ENCODE results near the gene HTR1D.

- TF ChIP-seq CTCF (IDR thresholded peaks at IDR 0.05) (no peak), EP300 (IDR thresholded peaks at IDR 0.05) (no peak), POLR2AphosphoS5 (IDR thresholded peaks at IDR 0.05) (no peak), POLR2A (IDR thresholded peaks at IDR 0.05) (no peak)
These were observed 28.8 kb downstream of the HTR1D start for GRCh38 chr1:23188434-23188884.
